IMR-90 (cell line): ENCODE results near the gene SLF1. TPM values are rescaled to one million over a fixed set of nuclear protein-coding genes. Genes with fewer than 3 reads are reported as not detected.

Experiments
- ATAC-seq: fragments of 200-7000 bp; cut with Tn5 transposase; 2 replicates; pipeline ENCODE4 v1.9.1; 2020; ENCODE audit warnings: low read depth, mild to moderate bottlenecking, moderate library complexity
- BruUV-seq: library from RNA; stranded (reverse); fragments of 400-500 nt; replicated peaks from 2 replicates; lab custom pipeline; 2021; lab: Mats Ljungman, UMichigan
- CTCF ChIA-PET: fragments of 300-600 bp; formaldehyde crosslinking; extraction: SDS; loops from one replicate; lab custom pipeline; 2021; ENCODE audit warnings: antibody characterized with exemption; lab: Yijun Ruan, JAX
- POLR2A ChIA-PET: fragments of 300-600 bp; sonication (Branson Sonifier 250); formaldehyde crosslinking; loops from one replicate; lab custom pipeline; 2022; ENCODE audit warnings: antibody characterized with exemption; ENCODE audit not compliant: unreplicated experiment; lab: Charles Lee
- DNase-seq: peaks from one replicate; pipeline ENCODE4 v3.0.0; 2013
- H2AFZ ChIP-seq: replicated peaks from 2 replicates; pipeline ENCODE3; 2013; ENCODE audit warnings: low read length, mild to moderate bottlenecking; ENCODE audit not compliant: poor library complexity
- H2AK5ac ChIP-seq: 2 replicates; pipeline ENCODE4 v1.6.1; 2013; ENCODE audit warnings: low read depth, low read length, inconsistent platforms
- H2AK9ac ChIP-seq: replicated peaks from 2 replicates; pipeline ENCODE3; 2013; ENCODE audit warnings: mild to moderate bottlenecking, low read depth, low read length, moderate library complexity; ENCODE audit not compliant: poor library complexity
- H2BK120ac ChIP-seq: 2 replicates; pipeline ENCODE4 v1.6.1; 2013; ENCODE audit warnings: low read depth, low read length, inconsistent platforms
- H2BK15ac ChIP-seq: 3 replicates; pipeline ENCODE4 v1.6.1; 2013; ENCODE audit warnings: low read depth, low read length, inconsistent platforms
- H2BK20ac ChIP-seq: 2 replicates; pipeline ENCODE4 v1.6.1; 2013; ENCODE audit warnings: low read depth, mild to moderate bottlenecking, inconsistent platforms, low read length, moderate library complexity
- H2BK5ac ChIP-seq: 2 replicates; pipeline ENCODE4 v1.6.1; 2013; ENCODE audit warnings: mild to moderate bottlenecking, low read depth, low read length, inconsistent platforms; ENCODE audit not compliant: poor library complexity, severe bottlenecking
- H3K14ac ChIP-seq: replicated peaks from 2 replicates; pipeline ENCODE4 v1.6.1; 2013; ENCODE audit warnings: low read depth, low read length, inconsistent platforms
- H3K18ac ChIP-seq: 2 replicates; pipeline ENCODE4 v1.6.1; 2013; ENCODE audit warnings: low read depth, low read length, control low read depth
- H3K23ac ChIP-seq: 2 replicates; pipeline ENCODE4 v1.6.1; 2013; ENCODE audit warnings: low read depth, low read length, inconsistent platforms
- H3K27ac ChIP-seq: 2 replicates; pipeline ENCODE4 v1.5.1; 2013; ENCODE audit warnings: mild to moderate bottlenecking, control low read depth, low read length; ENCODE audit not compliant: insufficient read depth
- H3K27me3 ChIP-seq: 2 replicates; pipeline ENCODE4 v1.6.1; 2013; ENCODE audit warnings: low read length; ENCODE audit not compliant: control insufficient read depth, insufficient read depth
- H3K36me3 ChIP-seq: 2 replicates; pipeline ENCODE4 v1.6.1; 2013; ENCODE audit warnings: low read length, mixed read lengths; ENCODE audit not compliant: control insufficient read depth, insufficient read depth
- H3K4ac ChIP-seq: 2 replicates; pipeline ENCODE4 v1.6.1; 2013; ENCODE audit warnings: low read depth, low read length, inconsistent platforms
- H3K4me1 ChIP-seq: 2 replicates; pipeline ENCODE4 v1.6.1; 2013; ENCODE audit warnings: low read length, mixed read lengths; ENCODE audit not compliant: control insufficient read depth, insufficient read depth
- H3K4me2 ChIP-seq: 2 replicates; pipeline ENCODE4 v1.6.1; 2013; ENCODE audit warnings: low read depth, mild to moderate bottlenecking, control low read depth, low read length, moderate library complexity
- H3K4me3 ChIP-seq: 2 replicates; pipeline ENCODE4 v1.5.1; 2013; ENCODE audit warnings: low read depth, mild to moderate bottlenecking, control low read depth, low read length, moderate library complexity; ENCODE audit not compliant: insufficient read depth
- H3K56ac ChIP-seq: 2 replicates; pipeline ENCODE4 v1.6.1; 2013; ENCODE audit warnings: low read length, inconsistent platforms; ENCODE audit not compliant: insufficient read depth; ENCODE audit errors: extremely low read depth
- H3K79me1 ChIP-seq, 2 experiments: 2 replicates each; pipeline ENCODE4 v1.6.1; 2013; ENCODE audit warnings: low read length in 2 of 2, inconsistent platforms in 1 of 2, low read depth in 1 of 2
- H3K9ac ChIP-seq: 2 replicates; pipeline ENCODE4 v1.6.1; 2013; ENCODE audit warnings: low read depth, low read length, control low read depth
- H3K9me1 ChIP-seq: 2 replicates; pipeline ENCODE4 v1.6.1; 2013; ENCODE audit warnings: low read length, inconsistent platforms; ENCODE audit not compliant: insufficient read depth
- H3K9me3 ChIP-seq: 2 replicates; pipeline ENCODE4 v1.6.1; 2013; ENCODE audit warnings: low read length; ENCODE audit not compliant: control insufficient read depth, insufficient read depth
- H4K20me1 ChIP-seq: 2 replicates; pipeline ENCODE4 v1.6.1; 2013; ENCODE audit warnings: low read length, inconsistent platforms; ENCODE audit not compliant: insufficient read depth
- H4K5ac ChIP-seq: 2 replicates; pipeline ENCODE4 v1.6.1; 2013; ENCODE audit warnings: mild to moderate bottlenecking, low read depth, low read length, control low read depth
- H4K8ac ChIP-seq, 2 experiments: 2 replicates each; pipeline ENCODE4 v1.6.1; 2013; ENCODE audit warnings: low read depth in 2 of 2, low read length in 2 of 2, control low read depth in 1 of 2, inconsistent platforms in 1 of 2
- H4K91ac ChIP-seq: 2 replicates; pipeline ENCODE4 v1.6.1; 2013; ENCODE audit warnings: low read depth, low read length, inconsistent platforms; ENCODE audit not compliant: insufficient read depth
- BHLHE40 ChIP-seq: fragments of 150-350 bp; IDR thresholded peaks from 2 replicates; pipeline ENCODE4 v1.6.1; 2016; ENCODE audit warnings: mild to moderate bottlenecking, low read depth, low read length
- CEBPB ChIP-seq: IDR thresholded peaks from 2 replicates; pipeline ENCODE4 v1.6.1; 2012; ENCODE audit warnings: low read depth, low read length, improper control_type of control experiment
- CHD1 ChIP-seq: IDR thresholded peaks from 2 replicates; pipeline ENCODE4 v1.6.1; 2012; ENCODE audit warnings: low read depth, low read length, improper control_type of control experiment
- CTCF ChIP-seq: conservative IDR thresholded peaks from 2 replicates; pipeline ENCODE4 v1.5.1; 2012; ENCODE audit warnings: mild to moderate bottlenecking, low read depth, low read length, improper control_type of control experiment
- ELK1 ChIP-seq: fragments of 150-350 bp; IDR thresholded peaks from 2 replicates; pipeline ENCODE4 v1.6.1; 2016; ENCODE audit warnings: low read depth, mild to moderate bottlenecking, low read length, moderate library complexity, borderline replicate concordance
- FOS ChIP-seq: fragments of 150-350 bp; IDR thresholded peaks from 2 replicates; pipeline ENCODE4 v1.6.1; 2016; ENCODE audit warnings: low read depth, low read length
- MAZ ChIP-seq: IDR thresholded peaks from 2 replicates; pipeline ENCODE4 v1.6.1; 2012; ENCODE audit warnings: low read depth, mild to moderate bottlenecking, low read length, improper control_type of control experiment, moderate library complexity, borderline replicate concordance
- MXI1 ChIP-seq: IDR thresholded peaks from 2 replicates; pipeline ENCODE4 v1.6.1; 2012; ENCODE audit warnings: low read depth, mild to moderate bottlenecking, low read length, moderate library complexity, borderline replicate concordance
- RAD21 ChIP-seq: IDR thresholded peaks from 2 replicates; pipeline ENCODE4 v1.6.1; 2012; ENCODE audit warnings: low read length, improper control_type of control experiment
- RFX5 ChIP-seq: IDR thresholded peaks from 2 replicates; pipeline ENCODE4 v1.8.0; 2012; ENCODE audit warnings: low read depth, mild to moderate bottlenecking, low read length, moderate library complexity
- SMC3 ChIP-seq: fragments of 150-350 bp; IDR thresholded peaks from 2 replicates; pipeline ENCODE4 v1.6.1; 2016; ENCODE audit warnings: low read depth, mild to moderate bottlenecking, antibody characterized with exemption, low read length, moderate library complexity
- dilution Hi-C: fragments of 300-500 bp; cut with HindIII; formaldehyde crosslinking; loops from one replicate; pipeline ENCODE4 v1.14.3; 2018; ENCODE audit warnings: low sequenced_read_pairs; ENCODE audit not compliant: unreplicated experiment
- in situ Hi-C: fragments of 300-500 bp; cut with MboI; formaldehyde crosslinking; loops from 3 replicates; pipeline ENCODE4 v1.14.3; 2019; ENCODE audit warnings: low sequenced_read_pairs, inconsistent platforms, mixed read lengths
- intact Hi-C: fragments of 100-400 bp; cut with micrococcal nuclease; formaldehyde crosslinking; loops from 2 replicates; pipeline ENCODE4 v1.10.0; 2022
- polyA plus RNA-seq, 3 experiments: library from polyadenylated mRNA; depleted of rRNA; stranded (reverse); fragments of >200 nt; gene quantifications; 2 replicates each; pipeline ENCODE4 v1.2.3, GENCODE V29; 2012; ENCODE audit warnings: low replicate concordance in 1 of 3
- total RNA-seq: library from RNA; depleted of rRNA; stranded (reverse); fragments of >200 nt; gene quantifications from 2 replicates; pipeline ENCODE4 v1.2.3, GENCODE V29; 2012

SLF1 gene
- total and polyA plus RNA-seq, 2 of the 4 experiments (the other 2 are of a cell fraction) = 1.9 to 3.4 TPM

GRCh38 chr5:94571415-94571814 lies 47.1 kb upstream of the SLF1 start:
- ChIA-PET CTCF (no interaction called here), POLR2A (no interaction called here)
- in situ Hi-C loops = no loop called here
- no peaks in the 10 kb centered on the region for H3K9me1 ChIP-seq
- H4K91ac ChIP-seq = no peak overlapping the region
- H2AK5ac ChIP-seq = no peak overlapping the region
- intact Hi-C loops = no loop called here
- H3K36me3 ChIP-seq = no peaks in the 10 kb centered on the region
- no peak overlapping the region for H3K4me3 ChIP-seq
- no peak overlapping the region for H2AK9ac ChIP-seq
- H3K9me3 ChIP-seq = no peaks in the 10 kb centered on the region
- no TSS peak for BruUV-seq
- H3K4me1 ChIP-seq = no peaks in the 10 kb centered on the region
- no peak overlapping the region for H2BK120ac ChIP-seq
- H4K8ac ChIP-seq = no peak overlapping the region
- H3K23ac ChIP-seq = no peak overlapping the region
- H3K9ac ChIP-seq = no peak overlapping the region
- H3K4ac ChIP-seq = no peak overlapping the region
- dilution Hi-C loops = no loop called here
- H3K18ac ChIP-seq = no peak overlapping the region
- H3K56ac ChIP-seq = no peak overlapping the region
- H3K14ac ChIP-seq = no peak overlapping the region
- H4K5ac ChIP-seq = no peak overlapping the region
- no peak overlapping the region for H2BK20ac ChIP-seq
- no peak overlapping the region for H3K4me2 ChIP-seq
- DNase-seq = no peak
- no peak for ATAC-seq
- no peak overlapping the region for H2AFZ ChIP-seq
- no peak overlapping the region for H3K27ac ChIP-seq
- no peaks in the 10 kb centered on the region for H3K79me1 ChIP-seq
- H3K27me3 ChIP-seq = no peaks in the 10 kb centered on the region
- H2BK15ac ChIP-seq = no peak overlapping the region
- TF ChIP-seq MXI1 (no peak), BHLHE40 (no peak), ELK1 (no peak), FOS (no peak), SMC3 (no peak), MAZ (no peak), RFX5 (no peak), CTCF (no peak), RAD21 (no peak), CHD1 (no peak), CEBPB (no peak)
- H2BK5ac ChIP-seq = no peak overlapping the region
- no peaks in the 10 kb centered on the region for H4K20me1 ChIP-seq
